K562 (cell line): ENCODE data around the gene DEDD. TPM values are rescaled to one million over a fixed set of nuclear protein-coding genes. Genes with fewer than 3 reads are reported as not detected.

ENCODE experiments used
- DDX20 ChIP-seq: fragments of 450-650 bp; IDR thresholded peaks from 2 replicates; pipeline ENCODE4 v1.6.1; 2016; ENCODE audit warnings: missing genetic modification characterization, low read depth, mild to moderate bottlenecking, missing compliant biosample characterization, moderate library complexity
- E2F3 ChIP-seq: fragments of 250-450 bp; sonication (Bioruptor Pico); IDR thresholded peaks from 2 replicates; pipeline ENCODE4 v1.4.0; 2020; ENCODE audit warnings: mild to moderate bottlenecking
- HDAC6 ChIP-seq: IDR thresholded peaks from 2 replicates; pipeline ENCODE4 v1.6.1; 2012; ENCODE audit warnings: low read depth, mild to moderate bottlenecking, control low read depth, inconsistent platforms, low read length, moderate library complexity
- HNRNPUL1 ChIP-seq: fragments of 200-400 bp; formaldehyde crosslinking; IDR thresholded peaks from 2 replicates; pipeline ENCODE4 v1.6.1; 2017; ENCODE audit warnings: low read length
- JUND ChIP-seq, 2 experiments: IDR thresholded peaks; 2 replicates in 1 of 2; 3 replicates in 1 of 2; pipeline ENCODE4 v1.6.1; 2011; ENCODE audit warnings: borderline replicate concordance in 2 of 2, low read depth in 2 of 2, low read length in 2 of 2, improper control_type of control experiment in 1 of 2, missing biosample characterization in 1 of 2, missing genetic modification characterization in 1 of 2, missing genetic modification reagents in 1 of 2
- PCBP2 ChIP-seq: fragments of 200-400 bp; formaldehyde crosslinking; IDR thresholded peaks from 2 replicates; pipeline ENCODE4 v1.6.1; 2018; ENCODE audit warnings: low read length, low read depth, mild to moderate bottlenecking, moderate library complexity; ENCODE audit not compliant: poor library complexity, severe bottlenecking
- POLR2AphosphoS5 ChIP-seq: IDR thresholded peaks from 2 replicates; pipeline ENCODE4 v1.6.1; 2011; ENCODE audit warnings: mild to moderate bottlenecking, low read depth, low read length, moderate library complexity; ENCODE audit not compliant: control insufficient read depth, insufficient read depth
- TAF1 ChIP-seq: IDR thresholded peaks from 2 replicates; pipeline ENCODE4 v1.6.1; 2011; ENCODE audit warnings: mild to moderate bottlenecking, low read length, moderate library complexity; ENCODE audit not compliant: insufficient read depth, control insufficient read depth, severe bottlenecking; ENCODE audit errors: extremely low read depth
- ZBED1 ChIP-seq: IDR thresholded peaks from 2 replicates; pipeline ENCODE4 v1.6.1; 2014
- ZNF263 ChIP-seq: sonication (generic); formaldehyde crosslinking; IDR thresholded peaks from 2 replicates; pipeline ENCODE4 v1.8.0; 2022; ENCODE audit warnings: mild to moderate bottlenecking, missing genetic modification reagents, borderline replicate concordance
- ZNF717 ChIP-seq: fragments of 250-450 bp; sonication (Bioruptor Pico); IDR thresholded peaks from 2 replicates; pipeline ENCODE4 v1.5.0; 2021
- polyA plus RNA-seq, 8 experiments: library from polyadenylated mRNA; depleted of rRNA in 4 of 8; stranded (reverse) in 5 of 8; unstranded in 3 of 8; fragments of >200 nt; fragmentation: Nextera tagmentation in 2 of 8; fragmentation: Illumina TruSeq in 1 of 8; extraction: Ambion mirVana in 2 of 8; extraction: Trizol in 1 of 8; gene quantifications; 2 replicates each; pipeline versions ENCODE4 v1.2.1 to v1.2.3, GENCODE V29; 2011 to 2014; ENCODE audit warnings: inconsistent platforms in 1 of 8, missing spikeins in 1 of 8
- total RNA-seq, 7 experiments: library from RNA; depleted of rRNA in 6 of 7; stranded (reverse); fragments of >200 nt in 6 of 7; fragmentation: Illumina TruSeq in 2 of 7; extraction: Trizol in 2 of 7; gene quantifications; 2 replicates each; pipeline versions ENCODE4 v1.2.1 to v1.2.3, GENCODE V29; 2011 to 2021; ENCODE audit warnings: low replicate concordance in 1 of 7
- TF ChIP-seq, protein P1 (sequence below): sonication (generic); IDR thresholded peaks from 2 replicates; pipeline ENCODE4 v1.6.1; 2016
- TF ChIP-seq, protein P2 (sequence below), 2 experiments: fragments of 450-650 bp; conservative IDR thresholded peaks; 2 replicates each; pipeline ENCODE4 v1.6.1; 2017; ENCODE audit warnings: mild to moderate bottlenecking in 2 of 2, moderate library complexity in 2 of 2
- TF ChIP-seq, protein P3 (sequence below), 2 experiments: fragments of 200-800 bp in 1 of 2; sonication (Bioruptor generic) in 1 of 2; sonication (generic) in 1 of 2; formaldehyde crosslinking in 1 of 2; IDR thresholded peaks in 1 of 2; conservative IDR thresholded peaks in 1 of 2; 2 replicates each; pipeline versions ENCODE4 v1.5.0 to v1.6.1; 2016 to 2020; ENCODE audit warnings: missing compliant biosample characterization in 1 of 2, missing genetic modification characterization in 1 of 2, missing genetic modification reagents in 1 of 2
- TF ChIP-seq, protein P4 (sequence below): sonication (generic); formaldehyde crosslinking; IDR thresholded peaks from 2 replicates; pipeline ENCODE4 v1.8.0; 2023; ENCODE audit warnings: mild to moderate bottlenecking, missing genetic modification reagents
- TF ChIP-seq, protein P5 (sequence below): fragments of 250-450 bp; sonication (Bioruptor Pico); IDR thresholded peaks from 2 replicates; pipeline ENCODE4 v1.8.0; 2021; ENCODE audit warnings: moderate library complexity, mild to moderate bottlenecking, inconsistent platforms

DEDD gene
- total and polyA plus RNA-seq, 9 of the 15 experiments (the other 6 are each of a cell fraction or from before 2014, with no cell fraction given): 11.6 to 41.0 (median 16.8) TPM

DNA sequence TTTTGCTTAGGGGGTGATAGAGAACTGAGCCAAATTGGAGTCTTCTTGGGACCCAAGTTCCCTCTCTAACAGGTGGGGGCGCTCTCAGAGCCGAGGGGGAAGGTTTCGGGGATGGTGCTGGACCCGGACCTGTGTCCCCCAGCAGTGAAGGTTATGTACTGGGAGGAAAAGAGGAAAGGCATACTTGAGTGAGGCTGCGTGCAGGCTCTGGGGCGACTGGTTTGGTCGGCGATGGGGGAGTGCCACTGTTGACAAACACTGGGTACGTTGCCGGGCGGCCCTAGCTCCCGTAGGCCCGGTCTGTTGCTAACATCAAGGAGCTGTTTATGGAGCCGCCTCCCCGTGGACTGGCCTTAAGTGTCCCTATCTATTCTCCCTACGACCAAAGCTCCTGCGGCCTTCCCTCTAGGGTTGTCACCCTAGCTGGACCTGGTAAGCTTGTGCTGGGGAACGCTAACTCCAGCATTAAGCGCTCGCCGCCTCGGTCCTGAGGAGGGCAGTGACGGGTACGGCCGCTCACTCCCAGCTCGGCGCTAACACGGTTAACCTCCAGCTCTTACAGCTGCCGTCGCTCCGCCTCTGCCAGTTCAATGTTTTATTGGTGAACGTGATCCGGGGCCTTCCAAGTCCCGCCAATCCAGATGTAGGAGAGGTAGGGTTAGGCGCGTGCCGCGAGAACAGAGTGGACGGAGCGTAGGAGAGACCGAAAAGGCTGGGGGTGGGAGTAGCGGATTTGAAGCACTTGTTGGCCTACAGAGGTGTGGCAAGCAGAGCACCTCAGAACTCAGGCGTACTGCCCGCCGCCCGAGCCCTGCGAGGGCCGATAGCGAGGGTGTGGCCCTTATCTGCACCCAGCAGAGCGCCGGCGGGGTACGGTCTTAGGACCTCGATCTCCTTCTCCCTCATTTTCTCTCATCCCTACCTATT lies 33.5 kb upstream of the DEDD start, which contains the start of gene PPOX (continued):
- TF ChIP-seq, protein P1, sequence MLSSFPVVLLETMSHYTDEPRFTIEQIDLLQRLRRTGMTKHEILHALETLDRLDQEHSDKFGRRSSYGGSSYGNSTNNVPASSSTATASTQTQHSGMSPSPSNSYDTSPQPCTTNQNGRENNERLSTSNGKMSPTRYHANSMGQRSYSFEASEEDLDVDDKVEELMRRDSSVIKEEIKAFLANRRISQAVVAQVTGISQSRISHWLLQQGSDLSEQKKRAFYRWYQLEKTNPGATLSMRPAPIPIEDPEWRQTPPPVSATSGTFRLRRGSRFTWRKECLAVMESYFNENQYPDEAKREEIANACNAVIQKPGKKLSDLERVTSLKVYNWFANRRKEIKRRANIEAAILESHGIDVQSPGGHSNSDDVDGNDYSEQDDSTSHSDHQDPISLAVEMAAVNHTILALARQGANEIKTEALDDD: peak; percentile 83
- TF ChIP-seq PCBP2: no peak
- TF ChIP-seq TAF1: peak; percentile 66
- TF ChIP-seq ZNF717: no peak
- TF ChIP-seq, protein P2, sequence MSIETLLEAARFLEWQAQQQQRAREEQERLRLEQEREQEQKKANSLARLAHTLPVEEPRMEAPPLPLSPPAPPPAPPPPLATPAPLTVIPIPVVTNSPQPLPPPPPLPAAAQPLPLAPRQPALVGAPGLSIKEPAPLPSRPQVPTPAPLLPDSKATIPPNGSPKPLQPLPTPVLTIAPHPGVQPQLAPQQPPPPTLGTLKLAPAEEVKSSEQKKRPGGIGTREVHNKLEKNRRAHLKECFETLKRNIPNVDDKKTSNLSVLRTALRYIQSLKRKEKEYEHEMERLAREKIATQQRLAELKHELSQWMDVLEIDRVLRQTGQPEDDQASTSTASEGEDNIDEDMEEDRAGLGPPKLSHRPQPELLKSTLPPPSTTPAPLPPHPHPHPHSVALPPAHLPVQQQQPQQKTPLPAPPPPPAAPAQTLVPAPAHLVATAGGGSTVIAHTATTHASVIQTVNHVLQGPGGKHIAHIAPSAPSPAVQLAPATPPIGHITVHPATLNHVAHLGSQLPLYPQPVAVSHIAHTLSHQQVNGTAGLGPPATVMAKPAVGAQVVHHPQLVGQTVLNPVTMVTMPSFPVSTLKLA (conservative IDR thresholded peaks at IDR 0.05): peak; percentile 80 to 92; a peak in 3 of 4 replicates
- TF ChIP-seq, protein P3, sequence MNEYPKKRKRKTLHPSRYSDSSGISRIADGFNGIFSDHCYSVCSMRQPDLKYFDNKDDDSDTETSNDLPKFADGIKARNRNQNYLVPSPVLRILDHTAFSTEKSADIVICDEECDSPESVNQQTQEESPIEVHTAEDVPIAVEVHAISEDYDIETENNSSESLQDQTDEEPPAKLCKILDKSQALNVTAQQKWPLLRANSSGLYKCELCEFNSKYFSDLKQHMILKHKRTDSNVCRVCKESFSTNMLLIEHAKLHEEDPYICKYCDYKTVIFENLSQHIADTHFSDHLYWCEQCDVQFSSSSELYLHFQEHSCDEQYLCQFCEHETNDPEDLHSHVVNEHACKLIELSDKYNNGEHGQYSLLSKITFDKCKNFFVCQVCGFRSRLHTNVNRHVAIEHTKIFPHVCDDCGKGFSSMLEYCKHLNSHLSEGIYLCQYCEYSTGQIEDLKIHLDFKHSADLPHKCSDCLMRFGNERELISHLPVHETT (CRISPR knock-in tag; conservative IDR thresholded peaks at IDR 0.05 in 1 of 2, IDR thresholded peaks at IDR 0.05 in 1 of 2): peak in 1 of 2 experiments; percentile 88; a peak in 2 of 4 replicates
- TF ChIP-seq HNRNPUL1: no peak
- TF ChIP-seq, protein P4, sequence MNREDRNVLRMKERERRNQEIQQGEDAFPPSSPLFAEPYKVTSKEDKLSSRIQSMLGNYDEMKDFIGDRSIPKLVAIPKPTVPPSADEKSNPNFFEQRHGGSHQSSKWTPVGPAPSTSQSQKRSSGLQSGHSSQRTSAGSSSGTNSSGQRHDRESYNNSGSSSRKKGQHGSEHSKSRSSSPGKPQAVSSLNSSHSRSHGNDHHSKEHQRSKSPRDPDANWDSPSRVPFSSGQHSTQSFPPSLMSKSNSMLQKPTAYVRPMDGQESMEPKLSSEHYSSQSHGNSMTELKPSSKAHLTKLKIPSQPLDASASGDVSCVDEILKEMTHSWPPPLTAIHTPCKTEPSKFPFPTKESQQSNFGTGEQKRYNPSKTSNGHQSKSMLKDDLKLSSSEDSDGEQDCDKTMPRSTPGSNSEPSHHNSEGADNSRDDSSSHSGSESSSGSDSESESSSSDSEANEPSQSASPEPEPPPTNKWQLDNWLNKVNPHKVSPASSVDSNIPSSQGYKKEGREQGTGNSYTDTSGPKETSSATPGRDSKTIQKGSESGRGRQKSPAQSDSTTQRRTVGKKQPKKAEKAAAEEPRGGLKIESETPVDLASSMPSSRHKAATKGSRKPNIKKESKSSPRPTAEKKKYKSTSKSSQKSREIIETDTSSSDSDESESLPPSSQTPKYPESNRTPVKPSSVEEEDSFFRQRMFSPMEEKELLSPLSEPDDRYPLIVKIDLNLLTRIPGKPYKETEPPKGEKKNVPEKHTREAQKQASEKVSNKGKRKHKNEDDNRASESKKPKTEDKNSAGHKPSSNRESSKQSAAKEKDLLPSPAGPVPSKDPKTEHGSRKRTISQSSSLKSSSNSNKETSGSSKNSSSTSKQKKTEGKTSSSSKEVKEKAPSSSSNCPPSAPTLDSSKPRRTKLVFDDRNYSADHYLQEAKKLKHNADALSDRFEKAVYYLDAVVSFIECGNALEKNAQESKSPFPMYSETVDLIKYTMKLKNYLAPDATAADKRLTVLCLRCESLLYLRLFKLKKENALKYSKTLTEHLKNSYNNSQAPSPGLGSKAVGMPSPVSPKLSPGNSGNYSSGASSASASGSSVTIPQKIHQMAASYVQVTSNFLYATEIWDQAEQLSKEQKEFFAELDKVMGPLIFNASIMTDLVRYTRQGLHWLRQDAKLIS: peak; percentile 64; the same call in 1 of the 2 replicates
- TF ChIP-seq, protein P5, sequence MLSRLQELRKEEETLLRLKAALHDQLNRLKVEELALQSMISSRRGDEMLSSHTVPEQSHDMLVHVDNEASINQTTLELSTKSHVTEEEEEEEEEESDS: no peak
- peak; percentile 76; the same call in 1 of the 2 replicates for TF ChIP-seq JUND (IDR thresholded peaks at IDR 0.05; ENCODE audit: borderline replicate concordance, low read depth, low read length)
- TF ChIP-seq JUND (tag; IDR thresholded peaks at IDR 0.05; ENCODE audit: borderline replicate concordance, low read depth, low read length): 0 out of 3 replicates have a peak, but pooled peaks have one; percentile 62
- peak; percentile 93 for TF ChIP-seq ZBED1
- TF ChIP-seq DDX20: no peak
- TF ChIP-seq POLR2AphosphoS5: peak; percentile 93
- TF ChIP-seq E2F3 (CRISPR knock-in tag): no peak
- peak; percentile 87; the same call in 1 of the 2 replicates for TF ChIP-seq ZNF263 (CRISPR knock-in tag)
- no peak for TF ChIP-seq HDAC6
